Stomach (tissue), 9 donors: ENCODE data around the gene ZNF14. TPM values are rescaled to one million over a fixed set of nuclear protein-coding genes. Genes with fewer than 3 reads are reported as not detected.
A peak's percentile ranks its signal among the peaks of the same experiment; 100 is the strongest.

Experiments
- DNase-seq, 2 donors: peaks; one replicate each; pipeline versions ENCODE4 v3.0.0 to v3.0.0-alpha.2; 2013 to 2019
- H3K27ac ChIP-seq, 5 donors: fragments of 200-600 bp in 4 of 5; sonication (generic) in 4 of 5; one replicate each; pipeline ENCODE4 v1.5.1; 2013 to 2019; ENCODE audit warnings: mild to moderate bottlenecking in 1 of 5, moderate library complexity in 1 of 5
- H3K27me3 ChIP-seq, 3 donors: fragments of 200-600 bp; sonication (generic); one replicate each; pipeline ENCODE4 v1.5.1; 2017 to 2019; ENCODE audit warnings: mixed run types in 1 of 3
- H3K36me3 ChIP-seq, 4 donors: fragments of 200-600 bp; sonication (generic); 1 replicate in 3 of 4; 2 replicates in 1 of 4; pipeline ENCODE4 v1.5.1; 2016 to 2019
- H3K4me1 ChIP-seq, 4 donors: fragments of 200-600 bp; sonication (generic); one replicate each; pipeline ENCODE4 v1.5.1; 2016 to 2019
- H3K4me3 ChIP-seq, 4 donors: fragments of 200-600 bp; sonication (generic) in 3 of 4; one replicate each; pipeline ENCODE4 v1.5.1; 2016 to 2019; ENCODE audit warnings: mild to moderate bottlenecking in 1 of 4
- H3K9me3 ChIP-seq, 4 donors: fragments of 200-600 bp; sonication (generic); one replicate each; pipeline ENCODE4 v1.5.1; 2016 to 2019
- EP300 ChIP-seq: sonication (generic); formaldehyde crosslinking; IDR thresholded peaks from one replicate; pipeline ENCODE4 v1.6.1; 2017; ENCODE audit warnings: antibody characterized with exemption
- POLR2A ChIP-seq, 4 donors: fragments of 450-650 bp; IDR thresholded peaks; one replicate each; pipeline ENCODE4 v1.6.1; 2016; ENCODE audit warnings: antibody characterized with exemption in 4 of 4, control low read depth in 2 of 4, mild to moderate bottlenecking in 1 of 4, moderate library complexity in 1 of 4
- POLR2AphosphoS5 ChIP-seq, 3 donors: sonication (generic); formaldehyde crosslinking; IDR thresholded peaks; one replicate each; pipeline ENCODE4 v1.6.1; 2016; ENCODE audit warnings: antibody characterized with exemption in 3 of 3
- WGBS, 5 donors: extraction: QIAGEN DNeasy Blood & Tissue Kit in 3 of 5; methylation state at CpG; one replicate each; pipeline versions ENCODE4 v1.1.5 to v1.1.7; 2013 to 2018; 5-methylcytosine and 5-hydroxymethylcytosine counted together
- intact Hi-C: fragments of 100-400 bp; cut with DNase I; formaldehyde crosslinking; loops from one replicate; pipeline ENCODE4 v1.15.1; 2023; ENCODE audit warnings: low total_unique reads
- polyA plus RNA-seq, 3 donors: library from polyadenylated mRNA; stranded (reverse); fragments of 200-250 nt; gene quantifications; one replicate each; pipeline ENCODE4 v1.2.3, GENCODE V29; 2013
- total RNA-seq, 5 donors: library from RNA; depleted of rRNA; stranded (reverse); fragments of >200 nt; gene quantifications; one replicate each; pipeline versions ENCODE4 v1.1.0 to v1.2.3, GENCODE V29; 2014 to 2016
- TF ChIP-seq, protein P1 (sequence below), 7 experiments: fragments of 450-650 bp in 4 of 7; fragments of 200-600 bp in 3 of 7; sonication (generic) in 3 of 7; IDR thresholded peaks; one replicate each; pipeline ENCODE4 v1.5.1; 2016 to 2019; ENCODE audit warnings: antibody characterized with exemption in 7 of 7, control low read depth in 2 of 7, mild to moderate bottlenecking in 1 of 7
- donor health status: healthy with polysubstance abuse.
- donor health status: Bipolar disorder and iron deficiency.
- donor health status: healthy.

ZNF14 gene
- total and polyA plus RNA-seq, 8 donors = 0.29 to 13.2 (median 4.3) TPM

DNA sequence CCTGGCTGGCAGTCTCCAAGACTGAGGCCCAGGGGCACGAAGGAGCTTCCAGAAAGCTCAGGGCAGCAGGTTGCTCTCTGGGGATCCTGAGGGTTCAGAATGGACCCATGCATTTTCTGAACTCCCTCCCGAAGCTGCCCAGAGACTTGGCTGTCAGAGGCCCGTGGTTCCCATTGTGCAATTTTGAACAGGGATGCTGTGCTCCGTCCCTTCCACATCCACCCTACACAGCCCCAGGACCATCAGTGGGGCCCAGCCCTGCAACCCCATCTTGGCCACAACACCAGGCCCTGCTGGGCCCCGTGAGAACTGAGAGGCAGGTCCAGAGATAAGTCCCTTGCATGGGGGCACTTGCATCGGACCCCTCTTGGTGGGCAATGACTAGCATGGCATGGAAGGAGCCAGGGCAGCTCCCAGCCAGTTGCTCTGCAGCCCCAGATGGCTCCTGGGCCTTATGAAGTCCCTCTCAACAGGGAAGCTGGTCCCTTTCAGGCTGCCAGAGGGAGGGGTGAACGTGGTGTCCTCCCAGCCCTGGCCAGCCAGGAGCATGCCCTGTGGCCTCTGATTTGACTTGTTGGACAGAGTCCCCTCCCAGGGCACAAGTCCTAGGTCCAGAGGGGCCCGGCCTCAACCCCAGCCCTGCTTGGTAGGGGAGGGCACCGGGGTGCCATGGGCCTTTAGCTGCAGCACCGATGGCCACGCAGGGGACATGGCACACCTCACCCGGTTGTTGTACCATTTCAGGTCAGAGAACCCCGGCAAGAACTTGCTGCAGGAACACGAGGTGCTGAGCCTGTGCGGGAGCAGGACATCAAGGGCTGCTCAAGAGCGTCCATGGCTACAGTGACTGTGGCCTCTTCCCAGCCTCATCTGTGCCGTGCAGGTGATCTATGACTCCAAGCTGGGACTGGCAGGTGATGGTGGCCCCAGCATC, 17.3 kb upstream of the ZNF14 start:
- H3K4me3 ChIP-seq = no peak overlapping the region
- 79 to 84% (median 80%) methylated on average over 5 to 17 of the region's 17 CpGs for WGBS, 5 donors
- DNase-seq = peak in 1 of 2 donors; percentile 10
- H3K36me3 ChIP-seq = no peaks in the 10 kb centered on the region
- peaks cover 0 to 12% (median 0%) of the 10 kb centered on the region in 3 donors for H3K27me3 ChIP-seq
- no peak overlapping the region for H3K27ac ChIP-seq
- peaks cover 0 to 18% (median 0%) of the 10 kb centered on the region in 4 donors for H3K9me3 ChIP-seq
- intact Hi-C loops = no loop called here
- no peaks in the 10 kb centered on the region for H3K4me1 ChIP-seq
- TF ChIP-seq POLR2A (IDR thresholded peaks at IDR 0.05) (no peak), EP300 (no peak), POLR2AphosphoS5 (IDR thresholded peaks at IDR 0.05) (no peak)
- TF ChIP-seq, protein P1, sequence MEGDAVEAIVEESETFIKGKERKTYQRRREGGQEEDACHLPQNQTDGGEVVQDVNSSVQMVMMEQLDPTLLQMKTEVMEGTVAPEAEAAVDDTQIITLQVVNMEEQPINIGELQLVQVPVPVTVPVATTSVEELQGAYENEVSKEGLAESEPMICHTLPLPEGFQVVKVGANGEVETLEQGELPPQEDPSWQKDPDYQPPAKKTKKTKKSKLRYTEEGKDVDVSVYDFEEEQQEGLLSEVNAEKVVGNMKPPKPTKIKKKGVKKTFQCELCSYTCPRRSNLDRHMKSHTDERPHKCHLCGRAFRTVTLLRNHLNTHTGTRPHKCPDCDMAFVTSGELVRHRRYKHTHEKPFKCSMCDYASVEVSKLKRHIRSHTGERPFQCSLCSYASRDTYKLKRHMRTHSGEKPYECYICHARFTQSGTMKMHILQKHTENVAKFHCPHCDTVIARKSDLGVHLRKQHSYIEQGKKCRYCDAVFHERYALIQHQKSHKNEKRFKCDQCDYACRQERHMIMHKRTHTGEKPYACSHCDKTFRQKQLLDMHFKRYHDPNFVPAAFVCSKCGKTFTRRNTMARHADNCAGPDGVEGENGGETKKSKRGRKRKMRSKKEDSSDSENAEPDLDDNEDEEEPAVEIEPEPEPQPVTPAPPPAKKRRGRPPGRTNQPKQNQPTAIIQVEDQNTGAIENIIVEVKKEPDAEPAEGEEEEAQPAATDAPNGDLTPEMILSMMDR (IDR thresholded peaks at IDR 0.05) = no peak

DNA sequence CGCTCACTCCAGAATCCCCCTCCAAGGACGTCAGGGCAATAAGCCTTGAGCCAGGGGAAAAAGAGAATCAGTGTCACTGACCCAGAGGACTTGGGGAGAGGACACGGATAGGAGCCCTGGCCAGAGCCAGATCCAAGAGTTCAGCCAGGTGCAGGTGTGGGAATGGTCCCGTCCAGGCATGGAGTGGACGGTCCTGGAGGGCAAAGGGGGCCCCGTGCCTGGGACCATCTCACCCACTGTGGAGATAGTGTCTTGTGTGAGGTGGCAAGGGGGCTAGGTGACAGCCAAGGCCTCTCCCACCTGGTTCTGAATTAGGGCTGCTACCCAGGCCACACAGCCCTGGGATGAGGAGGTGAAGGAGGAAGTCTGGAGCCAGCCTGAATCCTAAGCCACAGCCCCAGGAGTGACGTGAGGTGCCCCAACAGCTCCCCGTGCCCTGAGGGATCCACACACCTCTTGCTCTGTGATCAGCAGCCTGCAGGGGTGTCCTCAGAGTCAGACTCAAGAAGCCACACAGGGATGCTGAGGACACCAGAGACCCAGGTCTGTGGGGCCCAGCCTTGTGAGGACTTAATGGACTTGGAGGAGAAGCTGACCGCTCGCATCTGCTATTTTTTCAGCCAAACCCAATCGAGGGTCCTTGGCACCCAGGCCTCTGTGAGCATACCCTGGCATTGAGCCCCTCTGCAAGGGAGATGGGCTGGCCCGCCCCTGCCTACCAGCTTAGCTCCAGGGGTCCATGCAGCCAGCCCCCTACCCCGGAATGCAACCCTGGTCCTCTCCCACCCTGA, 16.4 kb upstream of the ZNF14 start:
- 81 to 92% (median 83%) methylated on average over 3 to 13 of the region's 13 CpGs for WGBS, 5 donors
- TF ChIP-seq POLR2A (IDR thresholded peaks at IDR 0.05) = no peak
- TF ChIP-seq POLR2AphosphoS5 (IDR thresholded peaks at IDR 0.05) = no peak
- TF ChIP-seq, protein P1 (IDR thresholded peaks at IDR 0.05) = no peak
- TF ChIP-seq EP300 = no peak
- Histone ChIP-seq H3K27ac (no peak overlapping the region), H3K27me3 (peaks cover 0 to 12% (median 0%) of the 10 kb centered on the region in 3 donors), H3K36me3 (no peaks in the 10 kb centered on the region), H3K9me3 (peaks cover 0 to 18% (median 0%) of the 10 kb centered on the region in 4 donors), H3K4me1 (no peaks in the 10 kb centered on the region), H3K4me3 (no peak overlapping the region)
- peak in 1 of 2 donors; percentile 17 for DNase-seq
- intact Hi-C loops = no loop called here

DNA sequence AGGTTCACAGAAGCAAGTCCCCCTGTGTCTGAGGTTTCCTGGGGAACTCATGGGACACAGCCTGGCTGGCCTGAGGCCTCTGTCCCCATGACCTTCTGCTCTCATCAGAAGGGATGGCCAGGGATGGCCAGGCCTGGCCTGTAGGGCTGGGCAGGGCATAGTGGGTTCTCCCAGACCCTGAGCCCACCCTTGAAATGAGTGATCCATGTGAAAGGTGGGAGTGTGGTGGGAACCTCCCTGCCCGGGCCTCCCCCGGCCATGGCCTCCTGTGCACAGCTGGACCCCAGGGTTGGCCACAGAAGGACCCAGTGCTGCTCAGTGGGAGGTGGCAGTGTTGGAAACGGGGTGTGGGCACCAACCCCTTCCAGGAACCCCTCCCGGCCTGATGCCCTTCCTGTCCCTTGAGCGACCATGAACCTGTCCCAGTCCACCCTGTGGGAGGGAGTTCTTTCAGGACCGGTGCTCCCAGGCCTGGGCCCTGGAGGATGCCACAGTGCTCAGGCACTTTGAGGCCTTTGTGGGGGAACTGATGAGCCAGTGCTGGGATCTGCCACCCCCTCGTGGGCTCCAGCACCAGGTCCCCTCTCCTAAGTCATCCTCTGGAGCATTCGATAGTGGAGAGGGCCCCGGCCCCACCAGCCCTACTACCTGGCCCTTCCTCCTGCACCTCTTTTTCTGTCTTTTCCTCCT, 15.5 kb upstream of the ZNF14 start:
- no peak for TF ChIP-seq POLR2A (IDR thresholded peaks at IDR 0.05)
- TF ChIP-seq EP300 = no peak
- TF ChIP-seq, protein P1 (IDR thresholded peaks at IDR 0.05) = no peak
- TF ChIP-seq POLR2AphosphoS5 (IDR thresholded peaks at IDR 0.05) = no peak
- 78 to 85% (median 81%) methylated on average over 9 of the region's 9 CpGs for WGBS, 5 donors
- H3K27ac ChIP-seq = no peak overlapping the region
- peaks cover 0 to 12% (median 0%) of the 10 kb centered on the region in 3 donors for H3K27me3 ChIP-seq
- no peak overlapping the region for H3K4me3 ChIP-seq
- H3K36me3 ChIP-seq = no peaks in the 10 kb centered on the region
- intact Hi-C loops = no loop called here
- H3K9me3 ChIP-seq = peaks cover 0 to 22% (median 0%) of the 10 kb centered on the region in 4 donors
- DNase-seq = peak in 1 of 2 donors; percentile 10
- no peaks in the 10 kb centered on the region for H3K4me1 ChIP-seq
